HepG2 (cell line): ENCODE data around the gene MYL9. TPM values are rescaled to one million over a fixed set of nuclear protein-coding genes. Genes with fewer than 3 reads are reported as not detected.

Experiments used
- ETV6 ChIP-seq: sonication (generic); formaldehyde crosslinking; conservative IDR thresholded peaks from 2 replicates; pipeline ENCODE4 v1.4.0; 2020; ENCODE audit warnings: missing genetic modification reagents
- HES4 ChIP-seq: sonication (generic); formaldehyde crosslinking; IDR thresholded peaks from 2 replicates; pipeline ENCODE4 v1.9.0; 2021; ENCODE audit warnings: mild to moderate bottlenecking, missing genetic modification reagents, borderline replicate concordance
- HOXA5 ChIP-seq: sonication (generic); formaldehyde crosslinking; IDR thresholded peaks from 2 replicates; pipeline ENCODE4 v1.4.0; 2020; ENCODE audit warnings: missing genetic modification reagents
- MAZ ChIP-seq, 2 experiments: sonication (generic) in 1 of 2; formaldehyde crosslinking in 1 of 2; IDR thresholded peaks; 2 replicates each; pipeline versions ENCODE4 v1.5.0 to v1.6.1; 2012 to 2020; ENCODE audit warnings: low read depth in 2 of 2, mild to moderate bottlenecking in 2 of 2, borderline replicate concordance in 1 of 2, improper control_type of control experiment in 1 of 2, low read length in 1 of 2, missing genetic modification reagents in 1 of 2, moderate library complexity in 1 of 2
- POLR2G ChIP-seq: fragments of 200-400 bp; formaldehyde crosslinking; IDR thresholded peaks from 2 replicates; pipeline ENCODE4 v1.6.1; 2018; ENCODE audit warnings: mild to moderate bottlenecking, low read depth, low read length, moderate library complexity
- SALL2 ChIP-seq: sonication (generic); formaldehyde crosslinking; IDR thresholded peaks from 2 replicates; pipeline ENCODE4 v1.8.1; 2023; ENCODE audit warnings: mild to moderate bottlenecking, missing genetic modification reagents, inconsistent platforms
- TAF1 ChIP-seq: sonication (generic); formaldehyde crosslinking; IDR thresholded peaks from 2 replicates; pipeline ENCODE4 v1.4.0; 2020; ENCODE audit warnings: missing genetic modification reagents
- ZNF292 ChIP-seq: sonication (generic); formaldehyde crosslinking; IDR thresholded peaks from 2 replicates; pipeline ENCODE4 v1.8.1; 2022; ENCODE audit warnings: mild to moderate bottlenecking, low read depth, missing genetic modification reagents, borderline replicate concordance
- ZNF329 ChIP-seq: sonication (generic); formaldehyde crosslinking; IDR thresholded peaks from 2 replicates; pipeline ENCODE4 v1.9.0; 2021; ENCODE audit warnings: low read depth, mild to moderate bottlenecking, missing genetic modification reagents
- ZNF496 ChIP-seq: sonication (generic); formaldehyde crosslinking; IDR thresholded peaks from 2 replicates; pipeline ENCODE4 v1.8.1; 2023; ENCODE audit warnings: mild to moderate bottlenecking, moderate library complexity, missing genetic modification reagents; ENCODE audit not compliant: insufficient replicate concordance
- ZNF891 ChIP-seq: sonication (generic); formaldehyde crosslinking; IDR thresholded peaks from 2 replicates; pipeline ENCODE4 v1.5.0; 2020; ENCODE audit warnings: mild to moderate bottlenecking, missing genetic modification reagents
- ZSCAN20 ChIP-seq: sonication (generic); formaldehyde crosslinking; IDR thresholded peaks from 2 replicates; pipeline ENCODE4 v1.4.0; 2020; ENCODE audit warnings: missing genetic modification reagents, mild to moderate bottlenecking, borderline replicate concordance
- polyA plus RNA-seq, 8 experiments: library from polyadenylated mRNA; depleted of rRNA in 3 of 8; stranded (reverse) in 7 of 8; unstranded in 1 of 8; fragments of >200 nt; fragmentation: Illumina TruSeq in 4 of 8; extraction: Trizol in 4 of 8; gene quantifications; 2 replicates each; pipeline versions ENCODE4 v1.2.1 to v1.2.3, GENCODE V29; 2011 to 2016; ENCODE audit warnings: low read depth in 4 of 8, missing spikeins in 1 of 8, mixed read lengths in 1 of 8; ENCODE audit not compliant: insufficient read depth in 1 of 8
- total RNA-seq, 5 experiments: library from RNA; depleted of rRNA; stranded (reverse); fragments of >200 nt; fragmentation: Illumina TruSeq; extraction: Trizol; gene quantifications; 2 replicates each; pipeline ENCODE4 v1.2.3, GENCODE V29; 2016; ENCODE audit warnings: low read depth in 1 of 5
- TF ChIP-seq, protein P1 (sequence below): sonication (generic); formaldehyde crosslinking; IDR thresholded peaks from 2 replicates; pipeline ENCODE4 v1.5.1; 2020; ENCODE audit warnings: missing genetic modification reagents, mild to moderate bottlenecking, borderline replicate concordance
- TF ChIP-seq, protein P2 (sequence below): sonication (generic); formaldehyde crosslinking; IDR thresholded peaks from 2 replicates; pipeline ENCODE4 v1.4.0; 2020; ENCODE audit warnings: missing genetic modification reagents
- TF ChIP-seq, protein P3 (sequence below), 2 experiments: IDR thresholded peaks; 2 replicates each; pipeline ENCODE4 v1.6.1; 2011 to 2012; ENCODE audit warnings: low read length in 2 of 2, borderline replicate concordance in 1 of 2, low read depth in 1 of 2, mild to moderate bottlenecking in 1 of 2, moderate library complexity in 1 of 2
- TF ChIP-seq, protein P4 (sequence below): sonication (generic); formaldehyde crosslinking; IDR thresholded peaks from 2 replicates; pipeline ENCODE4 v1.5.0; 2020; ENCODE audit warnings: missing genetic modification reagents
- TF ChIP-seq, protein P5 (sequence below): sonication (generic); formaldehyde crosslinking; IDR thresholded peaks from 2 replicates; pipeline ENCODE4 v1.4.0; 2020; ENCODE audit warnings: missing genetic modification reagents, low read depth, mild to moderate bottlenecking, borderline replicate concordance
- TF ChIP-seq, protein P6 (sequence below): sonication (generic); formaldehyde crosslinking; IDR thresholded peaks from 2 replicates; pipeline ENCODE4 v1.8.1; 2023; ENCODE audit warnings: missing genetic modification reagents, inconsistent platforms, borderline replicate concordance

Gene MYL9
- total and polyA plus RNA-seq, 2 of the 13 experiments (the other 11 are each of a cell fraction or from before 2014, with no cell fraction given): 0.87 to 2.2 TPM

DNA sequence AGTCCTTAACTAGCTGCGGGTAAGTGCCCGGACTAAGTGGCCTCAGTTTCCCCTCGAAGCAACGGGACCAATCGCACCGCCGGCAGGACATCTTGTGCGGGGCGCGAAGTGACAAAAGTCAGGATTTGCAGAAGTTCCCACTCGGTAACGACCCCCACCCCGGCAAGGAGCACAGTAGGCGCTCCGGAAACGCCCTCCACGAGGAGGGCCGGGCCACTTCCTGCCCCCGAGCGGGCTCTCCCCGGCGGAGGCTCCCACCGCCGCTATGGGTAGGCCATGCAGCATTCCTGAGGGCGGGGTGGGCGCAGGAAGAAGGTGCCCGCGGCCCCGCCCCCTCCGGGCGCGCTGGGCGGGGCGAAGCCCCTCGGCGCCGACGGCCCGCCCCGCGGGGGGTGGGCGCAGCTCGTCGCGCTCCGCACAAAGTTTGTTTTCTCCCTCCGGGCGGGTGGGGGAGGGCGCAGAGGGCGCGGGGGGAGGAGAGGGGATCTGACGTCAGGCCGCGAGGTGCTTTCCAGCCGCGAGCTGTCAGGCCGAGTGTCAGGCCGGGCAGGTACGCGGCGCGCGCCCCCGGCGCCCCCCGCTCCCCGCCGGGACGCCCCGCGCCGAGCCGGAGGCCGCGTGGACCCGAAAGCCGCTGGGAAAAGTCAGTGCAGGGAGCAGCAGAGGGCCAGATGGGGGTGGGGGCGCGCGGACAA, 31.9 kb downstream of the MYL9 start, which contains the start of gene TGIF2 (continued):
- TF ChIP-seq HOXA5 (CRISPR knock-in tag) (peak; percentile 88; the same call in 1 of the 2 replicates), ZSCAN20 (CRISPR knock-in tag) (peak; percentile 60), ZNF329 (CRISPR knock-in tag) (peak; percentile 44; the same call in 1 of the 2 replicates), MAZ (IDR thresholded peaks at IDR 0.05; ENCODE audit: borderline replicate concordance, low read depth, low read length) (peak; percentile 100), MAZ (CRISPR knock-in tag; IDR thresholded peaks at IDR 0.05; ENCODE audit: low read depth) (peak; percentile 100), ETV6 (peak; percentile 85; the same call in 1 of the 2 replicates), POLR2G (peak; percentile 98), HES4 (CRISPR knock-in tag) (peak; percentile 86; the same call in 1 of the 2 replicates), SALL2 (peak; percentile 63), ZNF496 (no peak), ZNF891 (CRISPR knock-in tag) (peak; percentile 91), ZNF292 (CRISPR knock-in tag) (0 out of 2 replicates have a peak, but pooled peaks have one; percentile 28), TAF1 (CRISPR knock-in tag) (peak; percentile 67; the same call in 1 of the 2 replicates)
- TF ChIP-seq, protein P1, sequence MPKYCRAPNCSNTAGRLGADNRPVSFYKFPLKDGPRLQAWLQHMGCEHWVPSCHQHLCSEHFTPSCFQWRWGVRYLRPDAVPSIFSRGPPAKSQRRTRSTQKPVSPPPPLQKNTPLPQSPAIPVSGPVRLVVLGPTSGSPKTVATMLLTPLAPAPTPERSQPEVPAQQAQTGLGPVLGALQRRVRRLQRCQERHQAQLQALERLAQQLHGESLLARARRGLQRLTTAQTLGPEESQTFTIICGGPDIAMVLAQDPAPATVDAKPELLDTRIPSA (CRISPR knock-in tag): peak; percentile 15
- TF ChIP-seq, protein P2, sequence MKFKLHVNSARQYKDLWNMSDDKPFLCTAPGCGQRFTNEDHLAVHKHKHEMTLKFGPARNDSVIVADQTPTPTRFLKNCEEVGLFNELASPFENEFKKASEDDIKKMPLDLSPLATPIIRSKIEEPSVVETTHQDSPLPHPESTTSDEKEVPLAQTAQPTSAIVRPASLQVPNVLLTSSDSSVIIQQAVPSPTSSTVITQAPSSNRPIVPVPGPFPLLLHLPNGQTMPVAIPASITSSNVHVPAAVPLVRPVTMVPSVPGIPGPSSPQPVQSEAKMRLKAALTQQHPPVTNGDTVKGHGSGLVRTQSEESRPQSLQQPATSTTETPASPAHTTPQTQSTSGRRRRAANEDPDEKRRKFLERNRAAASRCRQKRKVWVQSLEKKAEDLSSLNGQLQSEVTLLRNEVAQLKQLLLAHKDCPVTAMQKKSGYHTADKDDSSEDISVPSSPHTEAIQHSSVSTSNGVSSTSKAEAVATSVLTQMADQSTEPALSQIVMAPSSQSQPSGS (CRISPR knock-in tag): no peak; the same call in 1 of the 2 replicates
- TF ChIP-seq, protein P3, sequence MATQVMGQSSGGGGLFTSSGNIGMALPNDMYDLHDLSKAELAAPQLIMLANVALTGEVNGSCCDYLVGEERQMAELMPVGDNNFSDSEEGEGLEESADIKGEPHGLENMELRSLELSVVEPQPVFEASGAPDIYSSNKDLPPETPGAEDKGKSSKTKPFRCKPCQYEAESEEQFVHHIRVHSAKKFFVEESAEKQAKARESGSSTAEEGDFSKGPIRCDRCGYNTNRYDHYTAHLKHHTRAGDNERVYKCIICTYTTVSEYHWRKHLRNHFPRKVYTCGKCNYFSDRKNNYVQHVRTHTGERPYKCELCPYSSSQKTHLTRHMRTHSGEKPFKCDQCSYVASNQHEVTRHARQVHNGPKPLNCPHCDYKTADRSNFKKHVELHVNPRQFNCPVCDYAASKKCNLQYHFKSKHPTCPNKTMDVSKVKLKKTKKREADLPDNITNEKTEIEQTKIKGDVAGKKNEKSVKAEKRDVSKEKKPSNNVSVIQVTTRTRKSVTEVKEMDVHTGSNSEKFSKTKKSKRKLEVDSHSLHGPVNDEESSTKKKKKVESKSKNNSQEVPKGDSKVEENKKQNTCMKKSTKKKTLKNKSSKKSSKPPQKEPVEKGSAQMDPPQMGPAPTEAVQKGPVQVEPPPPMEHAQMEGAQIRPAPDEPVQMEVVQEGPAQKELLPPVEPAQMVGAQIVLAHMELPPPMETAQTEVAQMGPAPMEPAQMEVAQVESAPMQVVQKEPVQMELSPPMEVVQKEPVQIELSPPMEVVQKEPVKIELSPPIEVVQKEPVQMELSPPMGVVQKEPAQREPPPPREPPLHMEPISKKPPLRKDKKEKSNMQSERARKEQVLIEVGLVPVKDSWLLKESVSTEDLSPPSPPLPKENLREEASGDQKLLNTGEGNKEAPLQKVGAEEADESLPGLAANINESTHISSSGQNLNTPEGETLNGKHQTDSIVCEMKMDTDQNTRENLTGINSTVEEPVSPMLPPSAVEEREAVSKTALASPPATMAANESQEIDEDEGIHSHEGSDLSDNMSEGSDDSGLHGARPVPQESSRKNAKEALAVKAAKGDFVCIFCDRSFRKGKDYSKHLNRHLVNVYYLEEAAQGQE (IDR thresholded peaks at IDR 0.05; ENCODE audit: borderline replicate concordance in 1 of 2, low read depth in 1 of 2, low read length in 2 of 2): peak in 1 of 2 experiments; percentile 58; a peak in 3 of 4 replicates
- TF ChIP-seq, protein P4, sequence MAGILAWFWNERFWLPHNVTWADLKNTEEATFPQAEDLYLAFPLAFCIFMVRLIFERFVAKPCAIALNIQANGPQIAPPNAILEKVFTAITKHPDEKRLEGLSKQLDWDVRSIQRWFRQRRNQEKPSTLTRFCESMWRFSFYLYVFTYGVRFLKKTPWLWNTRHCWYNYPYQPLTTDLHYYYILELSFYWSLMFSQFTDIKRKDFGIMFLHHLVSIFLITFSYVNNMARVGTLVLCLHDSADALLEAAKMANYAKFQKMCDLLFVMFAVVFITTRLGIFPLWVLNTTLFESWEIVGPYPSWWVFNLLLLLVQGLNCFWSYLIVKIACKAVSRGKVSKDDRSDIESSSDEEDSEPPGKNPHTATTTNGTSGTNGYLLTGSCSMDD: peak; percentile 79; the same call in 1 of the 2 replicates
- TF ChIP-seq, protein P5, sequence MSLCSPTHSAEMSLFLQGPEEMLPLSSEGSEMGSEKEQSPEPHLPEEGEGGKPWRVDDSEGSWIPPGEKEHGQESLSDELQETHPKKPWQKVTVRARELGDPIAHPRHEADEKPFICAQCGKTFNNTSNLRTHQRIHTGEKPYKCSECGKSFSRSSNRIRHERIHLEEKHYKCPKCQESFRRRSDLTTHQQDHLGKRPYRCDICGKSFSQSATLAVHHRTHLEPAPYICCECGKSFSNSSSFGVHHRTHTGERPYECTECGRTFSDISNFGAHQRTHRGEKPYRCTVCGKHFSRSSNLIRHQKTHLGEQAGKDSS: no peak
- TF ChIP-seq, protein P6, sequence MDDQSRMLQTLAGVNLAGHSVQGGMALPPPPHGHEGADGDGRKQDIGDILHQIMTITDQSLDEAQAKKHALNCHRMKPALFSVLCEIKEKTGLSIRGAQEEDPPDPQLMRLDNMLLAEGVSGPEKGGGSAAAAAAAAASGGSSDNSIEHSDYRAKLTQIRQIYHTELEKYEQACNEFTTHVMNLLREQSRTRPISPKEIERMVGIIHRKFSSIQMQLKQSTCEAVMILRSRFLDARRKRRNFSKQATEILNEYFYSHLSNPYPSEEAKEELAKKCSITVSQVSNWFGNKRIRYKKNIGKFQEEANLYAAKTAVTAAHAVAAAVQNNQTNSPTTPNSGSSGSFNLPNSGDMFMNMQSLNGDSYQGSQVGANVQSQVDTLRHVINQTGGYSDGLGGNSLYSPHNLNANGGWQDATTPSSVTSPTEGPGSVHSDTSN: no peak
